Motor neuron (in vitro differentiated cells): ENCODE results near the gene TMEM187. TPM values are rescaled to one million over a fixed set of nuclear protein-coding genes. Genes with fewer than 3 reads are reported as not detected.

Experiments used
- ATAC-seq, 8 experiments: fragments of 200-7000 bp; cut with Tn5 transposase; replicated peaks in 6 of 8; 2 replicates each; pipeline ENCODE4 v1.8.0; 2021; ENCODE audit warnings: mild to moderate bottlenecking in 8 of 8, moderate library complexity in 8 of 8
- H3K27ac ChIP-seq, 2 donors: fragments of 250-450 bp; sonication (Bioruptor Pico); 2 replicates each; pipeline ENCODE4 v1.9.0; 2021; ENCODE audit warnings: antibody characterized with exemption in 2 of 2, mild to moderate bottlenecking in 2 of 2, moderate library complexity in 1 of 2
- H3K4me1 ChIP-seq, 2 donors: fragments of 250-450 bp; sonication (Bioruptor Pico); replicated peaks in 1 of 2; 2 replicates each; pipeline ENCODE4 v1.6.1; 2021; ENCODE audit warnings: antibody characterized with exemption in 2 of 2, mild to moderate bottlenecking in 2 of 2, moderate library complexity in 1 of 2
- H3K4me3 ChIP-seq, 5 donors: fragments of 250-450 bp; sonication (Bioruptor Pico); 2 replicates each; pipeline ENCODE4 v1.9.0; 2021; ENCODE audit warnings: antibody characterized with exemption in 5 of 5, mild to moderate bottlenecking in 5 of 5, moderate library complexity in 4 of 5
- WGBS, 10 experiments: fragments of 450-650 bp; shearing (Covaris generic); methylation state at CpG; one replicate each; pipeline ENCODE4 v1.0.0; 2022; 5-methylcytosine and 5-hydroxymethylcytosine counted together
- in situ Hi-C, 9 experiments: fragments of 400-800 bp; cut with MboI; loops; one replicate each; pipeline ENCODE4 v1.15.0; 2021; ENCODE audit warnings: low sequenced_read_pairs in 9 of 9, low pct_unique_long_range_greater_than_20kb in 2 of 9; ENCODE audit not compliant: unreplicated experiment in 9 of 9
- total RNA-seq, 8 experiments: library from RNA; unstranded; fragments of 300-600 nt; gene quantifications; 2 replicates each; pipeline versions ENCODE4 v1.2.3 to v1.2.4, GENCODE V29; 2022

TMEM187 gene
- total RNA-seq, 8 experiments from 2014 or later, result 2.7 to 9.5 (median 4.7) TPM

DNA sequence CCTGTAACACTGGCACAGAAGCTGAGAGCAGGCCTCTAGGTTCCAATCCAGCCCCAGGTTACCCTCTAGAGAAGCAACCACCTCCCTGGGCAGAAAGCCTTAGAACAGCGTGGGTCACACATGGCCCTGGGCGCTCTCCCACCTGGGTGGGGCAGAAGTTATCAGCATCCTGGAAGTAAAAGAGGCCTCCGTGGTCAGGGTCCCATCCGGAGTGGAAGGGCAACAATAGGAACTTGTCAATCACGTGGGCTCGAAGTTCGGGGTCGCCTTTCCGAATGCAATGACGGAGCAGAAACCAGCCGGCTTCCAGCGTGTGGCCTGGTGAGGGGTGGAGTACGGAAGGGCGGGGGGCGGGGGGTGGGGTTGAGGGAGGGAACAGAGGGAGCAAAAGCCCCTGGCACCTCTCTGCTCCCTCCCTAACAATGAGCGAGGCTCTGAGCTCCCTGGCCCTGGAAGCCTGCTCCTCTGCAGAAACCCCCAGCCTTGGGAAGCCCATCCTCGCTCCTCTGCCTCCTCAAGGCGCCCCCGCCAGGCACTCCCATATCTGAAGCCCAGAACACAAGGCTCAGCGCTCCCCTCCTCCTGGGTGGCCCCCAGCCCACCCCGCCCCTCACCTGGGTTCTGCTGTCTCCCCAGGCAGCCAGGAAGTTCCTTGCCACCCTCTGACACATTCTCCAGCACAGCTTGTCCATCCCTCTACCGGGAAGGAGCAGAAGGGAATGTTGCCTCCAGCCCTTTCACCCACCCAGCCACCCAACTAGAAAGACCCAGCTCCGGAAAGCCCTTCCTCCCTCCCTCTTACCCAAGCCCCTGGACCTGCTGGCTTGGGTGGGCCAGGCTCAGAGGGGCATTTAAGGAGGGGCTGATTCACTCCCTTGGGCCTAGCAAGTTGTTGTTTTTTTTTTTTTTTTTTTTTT, 31.0 kb upstream of the TMEM187 start:
- no peak overlapping the region for H3K27ac ChIP-seq
- no peak overlapping the region for H3K4me3 ChIP-seq
- H3K4me1 ChIP-seq, result peaks cover 9% of the 10 kb centered on the region in 2 donors
- in situ Hi-C loops, result no loop called here
- 0 to 75% methylated on average over 1 of the region's 23 CpGs; no CpG with 5 or more reads in 8 of the 10 experiments for WGBS, 10 experiments
- peak in 2 of 8 experiments; percentile 26 to 29 for ATAC-seq

DNA sequence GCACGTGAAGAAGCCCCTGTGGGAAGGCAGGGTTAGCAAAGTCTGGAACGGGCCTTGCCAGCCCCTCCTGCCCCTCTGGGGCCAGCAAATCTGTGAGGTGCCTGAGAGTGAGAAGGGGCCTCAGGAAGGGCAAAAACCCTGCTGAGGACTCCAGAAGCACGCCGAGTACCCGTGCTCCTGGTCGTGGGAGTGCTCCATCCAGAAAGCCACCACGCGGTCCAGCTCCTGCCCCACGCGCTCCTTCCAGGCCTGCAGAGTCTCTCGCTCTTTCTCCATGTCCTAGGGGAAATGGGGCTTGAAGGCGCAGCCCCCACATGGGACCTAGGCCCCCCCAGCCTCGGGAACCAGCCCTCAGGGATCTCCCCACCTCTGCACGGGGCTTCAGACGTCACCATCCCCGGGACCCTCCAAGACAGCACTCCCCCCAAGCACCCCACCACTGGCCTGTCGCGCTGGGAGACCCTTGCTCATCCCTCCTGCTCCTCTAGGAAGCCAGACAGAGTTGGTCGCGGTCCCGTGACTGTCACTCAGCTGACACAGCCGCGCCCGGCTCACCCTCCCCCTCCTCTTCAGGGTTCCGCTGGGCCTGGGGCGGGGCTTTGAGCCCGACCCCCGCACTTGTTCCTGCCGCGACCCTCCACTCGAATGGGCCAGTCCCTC, 28.3 kb upstream of the TMEM187 start, which contains the start of gene RENBP:
RENBP (minus strand) TSS at position 504 of the 660 bp plus-strand sequence; CDS start at position 471, 33 bp downstream.
- Histone ChIP-seq H3K4me3 (peak within 1 kb of the TSS; percentile 18 to 54 (median 38)), H3K27ac (peak within 1 kb of the TSS in 1 of 2 donors; percentile 69), H3K4me1 (peaks cover 19 to 25% of the 10 kb centered on the region in 2 donors)
- peak; percentile 12 to 86 (median 80) for ATAC-seq
- in situ Hi-C loops, result no loop called here
- 67% methylated on average over 1 of the region's 31 CpGs; no CpG with 5 or more reads in 9 of the 10 experiments for WGBS, 10 experiments

DNA sequence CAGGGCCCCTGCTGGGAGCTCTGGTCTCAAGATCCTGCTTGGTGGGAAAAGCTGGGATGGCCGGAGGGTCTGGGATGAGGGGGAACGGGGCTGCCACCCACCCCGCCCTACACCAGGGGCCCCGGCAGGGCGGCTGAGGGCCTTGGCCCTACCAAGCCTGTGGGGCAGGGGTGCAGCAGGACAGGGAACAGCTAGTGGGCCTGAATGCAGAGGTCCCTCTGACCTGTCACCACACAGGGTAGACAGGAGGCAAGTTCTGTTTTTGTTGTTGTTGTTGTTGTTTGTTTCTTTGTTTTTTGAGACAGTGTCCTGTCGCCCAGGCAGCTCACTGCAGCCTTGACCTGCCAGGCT, 27.8 kb upstream of the TMEM187 start:
- WGBS, 10 experiments, result 40 to 100% methylated on average over 1 of the region's 6 CpGs; no CpG with 5 or more reads in 8 of the 10 experiments
- peak overlapping the region; percentile 18 to 54 (median 38) for H3K4me3 ChIP-seq
- peak in 2 of 8 experiments; percentile 4 to 5 for ATAC-seq

DNA sequence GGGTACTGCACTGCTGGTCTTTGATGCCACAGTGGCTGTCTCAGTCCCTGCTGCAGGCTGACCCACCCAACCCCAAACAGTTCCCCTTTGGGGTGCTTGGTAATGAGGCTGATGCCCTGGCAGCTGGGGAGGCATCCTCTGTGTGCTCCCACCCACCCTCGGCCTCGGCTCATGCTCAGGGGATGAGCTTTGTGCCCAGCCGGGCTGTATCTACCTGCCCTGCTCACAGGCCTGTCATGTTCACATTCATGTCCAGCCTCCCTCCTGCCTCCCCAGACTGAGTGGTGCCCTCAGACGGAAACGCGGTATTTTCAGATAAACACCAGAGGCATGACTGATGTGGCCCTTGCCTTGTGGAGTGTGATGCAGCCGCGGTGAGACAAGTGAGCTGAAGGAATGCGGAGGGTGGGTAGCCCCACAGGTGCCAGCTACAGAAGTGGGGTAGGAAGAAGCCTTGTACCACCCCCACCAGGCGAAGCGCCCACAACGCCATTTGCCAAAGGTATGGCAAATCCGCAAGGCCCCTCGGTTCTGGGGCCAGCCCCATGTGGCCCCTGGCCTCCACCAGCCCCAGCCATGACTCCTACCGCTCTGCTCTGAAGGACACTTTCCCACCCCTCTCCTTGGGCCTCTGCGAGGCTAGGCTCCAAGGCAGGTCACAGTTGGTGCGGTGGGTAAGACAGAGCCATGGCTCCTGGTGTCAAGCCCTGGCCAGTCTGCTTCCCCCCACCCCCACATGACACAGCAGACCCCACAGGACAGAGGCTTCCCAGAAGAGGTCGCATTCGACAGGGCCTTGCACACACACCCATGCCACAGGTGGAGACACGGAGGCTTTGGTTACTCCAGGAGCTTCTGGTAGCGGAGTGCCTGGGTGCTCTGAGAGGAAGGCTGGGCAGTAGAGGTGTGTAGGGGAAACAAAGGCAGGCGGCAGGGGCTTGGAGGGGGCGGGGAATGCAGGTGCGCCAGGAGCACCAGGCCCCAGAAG, 26.3 kb upstream of the TMEM187 start:
- peaks cover 19 to 25% of the 10 kb centered on the region in 2 donors for H3K4me1 ChIP-seq
- no peak for ATAC-seq
- WGBS, 10 experiments, result no CpG with 5 or more reads among the region's 24 CpGs
- H3K4me3 ChIP-seq, result no peak overlapping the region
- no peak overlapping the region for H3K27ac ChIP-seq
- in situ Hi-C loops, result no loop called here

More for the DNA sequence above, 27.8 kb upstream of the TMEM187 start:
- peak overlapping the region in 1 of 2 donors; percentile 69 for H3K27ac ChIP-seq
- peaks cover 19 to 25% of the 10 kb centered on the region in 2 donors for H3K4me1 ChIP-seq
- in situ Hi-C loops, result no loop called here

DNA sequence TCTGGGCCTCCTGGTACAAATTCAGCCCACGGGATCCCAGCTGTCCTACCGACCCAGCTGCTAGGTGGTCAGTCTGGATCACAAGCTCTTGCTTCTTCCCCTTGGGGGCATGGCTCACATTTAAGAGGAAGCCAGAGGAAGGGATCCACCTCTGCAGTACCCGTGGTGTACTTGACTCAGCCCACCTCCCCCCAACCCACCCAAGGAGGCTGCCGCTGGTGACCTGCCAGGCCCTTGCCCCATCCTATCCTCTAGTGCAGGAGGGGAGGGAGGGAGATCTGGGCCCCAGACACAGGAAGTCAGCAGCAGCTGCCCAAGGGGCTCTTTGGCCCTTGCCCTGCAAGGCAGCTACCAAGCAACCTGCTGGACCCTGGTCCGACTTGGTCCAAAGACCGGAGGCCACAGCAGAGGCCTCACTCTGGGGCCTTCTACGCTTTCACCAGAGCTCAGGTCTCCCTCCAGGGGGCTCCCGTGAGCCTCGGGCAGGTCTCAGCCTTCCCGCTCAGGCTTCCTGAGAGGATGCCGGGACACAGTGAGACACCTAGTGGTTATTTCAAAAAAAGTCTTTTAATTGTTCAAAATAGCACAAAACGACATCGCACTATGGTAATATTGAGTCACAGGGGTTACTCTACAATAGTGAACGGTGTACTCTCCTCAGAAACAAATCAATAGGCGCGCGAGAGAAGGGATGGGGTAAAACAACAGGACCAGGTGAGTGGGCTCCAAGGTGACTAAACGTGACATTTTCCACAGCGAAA, 25.4 kb upstream of the TMEM187 start:
- peak overlapping the region; percentile 55 to 58 for H3K27ac ChIP-seq
- in situ Hi-C loops, result no loop called here
- H3K4me1 ChIP-seq, result peaks cover 19 to 25% of the 10 kb centered on the region in 2 donors
- H3K4me3 ChIP-seq, result no peak overlapping the region
- 0 to 34% methylated on average over 1 to 8 of the region's 19 CpGs; no CpG with 5 or more reads in 8 of the 10 experiments for whole genome bisulfite sequencing, 10 experiments
- ATAC-seq, result peak; percentile 48 to 80 (median 63)

DNA sequence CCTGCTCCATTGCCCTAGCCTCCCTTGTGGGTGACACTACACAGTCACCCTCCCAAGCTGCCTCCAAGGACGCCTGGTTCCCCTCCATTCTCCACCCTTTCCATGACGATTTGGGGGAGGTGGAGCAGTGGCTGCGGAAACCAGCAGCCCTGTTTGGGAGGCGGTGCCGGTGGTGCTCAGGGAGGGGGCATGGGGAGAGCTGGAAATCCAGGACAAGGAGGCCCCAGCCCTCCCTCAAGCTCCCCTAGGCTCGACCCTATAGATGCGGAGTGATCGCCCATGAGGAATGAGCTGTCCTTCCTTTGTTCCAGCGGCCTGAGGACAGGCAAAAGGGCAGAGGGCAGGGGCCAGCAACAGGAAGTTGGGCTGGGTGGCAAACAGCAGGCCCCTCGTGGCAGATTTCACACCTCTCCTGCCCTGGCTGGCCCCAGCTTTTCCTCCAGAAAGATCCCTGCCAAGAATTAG, 24.5 kb upstream of the TMEM187 start:
- WGBS, 10 experiments, result 0 to 89% (median 15%) methylated on average over 1 to 6 of the region's 10 CpGs; no CpG with 5 or more reads in 6 of the 10 experiments

DNA sequence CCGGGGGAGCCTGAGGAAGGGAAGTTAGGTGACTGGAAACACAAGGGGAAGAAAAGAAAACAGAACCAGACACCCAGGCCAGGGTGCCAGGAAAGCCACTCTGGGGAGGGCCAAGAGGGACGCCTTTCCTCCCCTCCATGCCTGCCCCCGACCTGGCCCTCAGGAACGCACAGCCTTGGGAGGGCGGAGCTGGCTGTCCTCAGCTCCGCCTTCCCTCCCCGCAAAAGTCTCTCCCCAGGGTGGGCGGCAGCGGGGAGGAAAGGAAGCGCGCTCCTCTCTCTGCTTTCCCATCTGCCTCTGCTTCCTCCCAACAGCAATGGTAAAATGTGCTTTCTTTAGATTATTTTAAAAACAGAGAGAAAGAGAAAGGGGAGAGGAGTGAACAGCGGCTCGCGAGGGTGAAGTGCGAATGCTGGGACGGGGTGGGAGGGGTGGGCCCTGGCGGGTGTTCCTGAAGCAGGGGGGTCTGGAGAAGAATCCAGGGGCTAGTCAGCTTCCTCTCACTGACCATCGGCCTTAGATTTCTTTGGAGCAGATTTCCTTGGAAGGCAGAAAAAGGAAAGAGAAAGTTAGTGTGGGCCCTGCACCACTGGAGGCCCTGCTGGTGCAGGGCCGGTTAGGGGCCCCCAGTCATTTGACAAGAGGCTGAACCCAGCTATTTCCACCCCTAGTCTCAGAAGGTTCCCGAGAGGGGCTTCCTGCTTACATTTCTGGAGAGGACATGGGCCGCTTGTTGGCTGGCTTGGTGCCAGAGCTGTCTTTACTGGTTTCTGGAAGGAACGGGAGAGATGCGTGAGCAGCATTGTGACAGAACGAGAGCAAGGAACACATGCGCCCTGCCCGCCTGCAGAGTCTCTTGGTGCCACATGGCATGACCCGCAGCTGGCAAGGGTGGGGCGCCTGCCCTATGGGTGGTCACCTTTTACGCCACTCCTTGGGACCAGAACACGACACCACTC, 23.4 kb upstream of the TMEM187 start:
- Histone ChIP-seq H3K4me3 (no peak overlapping the region), H3K27ac (peak overlapping the region in 1 of 2 donors; percentile 55), H3K4me1 (peaks cover 17 to 24% of the 10 kb centered on the region in 2 donors)
- in situ Hi-C loops, result no loop called here
- 40 to 100% methylated on average over 1 of the region's 30 CpGs; no CpG with 5 or more reads in 8 of the 10 experiments for WGBS, 10 experiments
- ATAC-seq, result peak in 3 of 8 experiments; percentile 12 to 19 (median 16)

More for the DNA sequence above, 24.5 kb upstream of the TMEM187 start:
- no peak overlapping the region for H3K4me3 ChIP-seq
- peaks cover 20 to 26% of the 10 kb centered on the region in 2 donors for H3K4me1 ChIP-seq
- in situ Hi-C loops, result no loop called here
- H3K27ac ChIP-seq, result peak overlapping the region in 1 of 2 donors; percentile 55
- ATAC-seq, result peak in 3 of 8 experiments; percentile 2 to 10 (median 6)

DNA sequence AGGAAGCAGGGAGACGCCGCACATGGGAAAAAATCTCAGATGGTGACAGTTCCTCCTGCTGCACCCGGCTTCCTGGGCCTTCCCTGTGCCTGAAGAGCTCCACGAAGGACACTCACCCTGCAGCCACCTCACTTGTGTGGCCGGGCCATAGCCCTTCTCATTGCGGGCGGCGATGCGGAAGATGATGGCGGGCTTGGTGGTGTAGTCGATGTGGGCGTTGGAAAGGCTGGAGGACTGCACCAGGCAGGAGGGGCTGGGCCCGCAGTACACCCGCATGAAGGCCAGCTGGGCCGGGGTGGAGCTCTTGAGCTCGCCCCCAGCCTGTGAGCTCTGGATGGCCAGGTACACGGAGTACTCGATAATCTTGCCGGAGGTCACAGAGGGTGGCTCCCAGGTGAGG, 22.4 kb upstream of the TMEM187 start:
- no peak for ATAC-seq
- WGBS, 10 experiments, result 60 to 83% (median 80%) methylated on average over 1 to 2 of the region's 19 CpGs; no CpG with 5 or more reads in 7 of the 10 experiments
- H3K4me1 ChIP-seq, result peaks cover 13 to 19% of the 10 kb centered on the region in 2 donors
- H3K4me3 ChIP-seq, result no peak overlapping the region
- H3K27ac ChIP-seq, result no peak overlapping the region
- in situ Hi-C loops, result no loop called here

DNA sequence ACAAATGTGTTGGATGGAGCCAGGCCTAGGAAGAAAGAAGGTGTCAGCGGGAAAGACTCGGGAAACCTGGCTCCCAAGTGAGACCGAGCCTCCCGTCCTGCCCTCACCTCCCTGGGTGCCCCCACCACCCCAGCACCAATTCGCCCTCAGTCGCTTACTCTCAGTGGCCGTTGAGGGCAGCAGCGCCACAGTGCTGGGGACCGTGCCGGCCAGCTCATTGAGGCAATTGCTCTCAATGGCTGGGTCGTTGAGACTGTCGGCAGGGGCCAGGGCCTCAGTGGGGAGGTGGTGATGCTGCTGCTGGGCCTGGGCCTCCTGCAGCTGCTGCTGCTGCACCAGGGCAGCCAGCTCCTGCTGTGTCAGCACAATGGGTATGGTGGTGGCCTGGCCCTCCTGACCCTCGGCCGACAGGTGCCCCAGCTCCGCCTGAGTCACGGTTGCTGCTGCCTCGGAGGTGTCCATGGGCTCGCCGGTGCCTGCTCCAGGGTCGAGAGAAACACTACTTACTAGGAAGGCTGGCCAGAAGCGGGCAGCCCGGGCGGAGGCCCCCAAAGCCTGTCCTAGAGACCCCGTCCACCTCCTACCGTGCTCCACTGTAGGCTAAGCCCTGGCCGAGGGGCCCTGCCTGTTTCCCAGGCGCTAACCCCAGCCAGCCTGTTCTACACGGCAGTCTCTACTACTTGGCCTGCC, 20.7 kb upstream of the TMEM187 start:
- 70 to 100% methylated on average over 2 to 8 of the region's 28 CpGs; no CpG with 5 or more reads in 8 of the 10 experiments for WGBS, 10 experiments
- peaks cover 13 to 19% of the 10 kb centered on the region in 2 donors for H3K4me1 ChIP-seq
- no peak for ATAC-seq
- H3K27ac ChIP-seq, result no peak overlapping the region
- in situ Hi-C loops, result no loop called here
- H3K4me3 ChIP-seq, result no peak overlapping the region

DNA sequence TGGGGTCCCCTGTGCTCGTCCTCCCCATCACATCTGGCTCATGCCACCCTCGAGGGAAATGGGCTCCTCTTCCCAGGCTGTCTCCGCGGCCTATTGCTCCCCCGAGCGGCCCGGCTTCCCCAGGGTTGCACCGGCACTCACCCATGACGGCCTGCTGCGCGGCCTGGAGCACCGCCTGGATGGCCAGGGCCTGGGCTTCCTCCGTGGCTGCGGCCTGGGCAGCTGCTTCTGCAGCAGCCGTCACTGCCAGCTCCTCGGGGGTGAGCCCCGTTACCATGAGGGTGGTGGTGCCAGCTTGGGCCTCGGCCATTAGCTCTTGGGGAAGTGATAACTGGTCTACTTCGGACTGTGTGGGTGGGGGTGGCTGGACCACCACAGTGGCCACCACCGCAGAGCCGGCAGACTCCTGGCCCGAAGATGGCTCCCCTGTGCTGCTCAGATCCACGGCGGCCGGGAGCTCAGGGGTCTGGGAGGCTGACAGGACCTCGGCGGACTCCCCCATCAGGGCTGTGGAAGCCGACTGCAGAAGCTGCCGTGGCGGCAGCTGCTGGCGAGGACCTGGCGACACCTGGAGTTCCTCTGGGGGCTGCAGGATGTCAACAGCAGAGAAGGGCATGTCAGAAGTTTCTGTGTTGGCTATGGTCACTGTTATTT, 20.1 kb upstream of the TMEM187 start:
- ATAC-seq, result no peak
- Histone ChIP-seq H3K4me1 (peaks cover 12 to 19% of the 10 kb centered on the region in 2 donors), H3K4me3 (no peak overlapping the region), H3K27ac (no peak overlapping the region)
- WGBS, 10 experiments, result 78% methylated on average over 7 of the region's 32 CpGs; no CpG with 5 or more reads in 9 of the 10 experiments
- in situ Hi-C loops, result no loop called here
